Uterus (tissue), 2 donors: ENCODE results near the gene ERC2.

Experiments
- CTCF ChIP-seq, 4 experiments: fragments of 200-600 bp in 2 of 4; fragments of 450-650 bp in 2 of 4; sonication (generic) in 2 of 4; IDR thresholded peaks; one replicate each; pipeline ENCODE4 v1.5.1; 2016 to 2019; ENCODE audit warnings: antibody characterized with exemption in 4 of 4, mild to moderate bottlenecking in 2 of 4, moderate library complexity in 1 of 4
- POLR2A ChIP-seq, 2 donors: fragments of 450-650 bp; IDR thresholded peaks; one replicate each; pipeline ENCODE4 v1.6.1; 2016; ENCODE audit warnings: antibody characterized with exemption in 2 of 2, mild to moderate bottlenecking in 1 of 2, moderate library complexity in 1 of 2

GRCh38 chr3:55974421-55975165, 493.7 kb downstream of the ERC2 start:
- TF ChIP-seq CTCF (IDR thresholded peaks at IDR 0.05) (no peak), POLR2A (IDR thresholded peaks at IDR 0.05) (no peak)
